Measurements from ENCODE around the gene AKR1C4. TPM values are rescaled to one million over a fixed set of nuclear protein-coding genes. Genes with fewer than 3 reads are reported as not detected.

The AKR1C4 gene
- total and polyA plus RNA-seq, 2 of the 8 experiments (the other 6 are each of a cell fraction or from before 2014, with no cell fraction given) = not detected

DNA sequence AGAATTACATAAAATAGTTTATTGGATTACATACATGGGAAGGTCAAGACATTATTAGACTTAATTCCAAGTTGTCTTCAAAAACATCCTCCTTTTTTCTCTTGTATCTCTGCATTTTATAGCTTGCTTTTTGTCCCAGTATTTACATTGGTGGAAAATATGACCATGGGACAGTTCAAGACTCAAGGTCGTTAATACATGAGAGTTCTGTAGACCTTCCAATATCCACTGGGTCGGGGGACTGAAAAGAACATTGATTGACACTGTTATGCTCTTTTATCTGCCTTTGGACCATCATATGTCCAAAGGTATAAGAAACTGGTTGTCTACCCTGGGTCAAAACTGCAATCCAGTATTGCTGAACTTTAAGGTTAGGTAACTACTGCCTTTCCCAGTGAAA lies 36.7 kb downstream of the AKR1C4 start:
- Histone ChIP-seq H3K9me3 (ENCODE audit: insufficient read depth in 2 of 2, low read depth in 1 of 2, low read length in 1 of 2) (no peaks in the 10 kb centered on the region; a peak in 1 of 4 replicates), H2BK120ac (replicated peaks; ENCODE audit: low read depth, low read length) (no peak overlapping the region), H3K56ac (replicated peaks; ENCODE audit: insufficient read length, low read depth, low read length) (no peak overlapping the region), H3K23ac (ENCODE audit: insufficient read length) (no peak overlapping the region), H4K5ac (ENCODE audit: insufficient read length, low read depth, low read length) (no peak overlapping the region), H2BK15ac (ENCODE audit: low read length) (no peak overlapping the region), H3K27ac (ENCODE audit: low read depth, low read length) (no peak overlapping the region), H2BK20ac (ENCODE audit: low read length) (no peak overlapping the region), H4K8ac (ENCODE audit: extremely low read depth, insufficient read depth, low read length) (no peak overlapping the region), H3K4me3 (ENCODE audit: extremely low read depth in 1 of 4, insufficient read depth in 2 of 4, low read depth in 3 of 4, low read length in 4 of 4) (no peak overlapping the region), H3K27me3 (replicated peaks in 1 of 4; ENCODE audit: control insufficient read depth in 3 of 4, extremely low read depth in 1 of 4, insufficient read depth in 3 of 4, low read length in 3 of 4) (no peaks in the 10 kb centered on the region), H3K9ac (replicated peaks in 1 of 4; ENCODE audit: extremely low read depth in 1 of 4, low read depth in 3 of 4, low read length in 3 of 4) (no peak overlapping the region), H3K36me3 (ENCODE audit: control insufficient read depth in 2 of 4, insufficient read depth in 4 of 4, low read length in 3 of 4) (no peaks in the 10 kb centered on the region), H3K14ac (ENCODE audit: insufficient read length) (no peak overlapping the region), H2BK5ac (ENCODE audit: low read depth, low read length) (no peak overlapping the region), H2AFZ (ENCODE audit: low read length) (no peak overlapping the region), H2BK12ac (ENCODE audit: low read depth, low read length) (no peak overlapping the region), H3K4me1 (replicated peaks in 1 of 4; ENCODE audit: control insufficient read depth in 3 of 4, insufficient read depth in 4 of 4, low read length in 3 of 4) (no peaks in the 10 kb centered on the region), H2AK5ac (ENCODE audit: low read depth, low read length) (no peak overlapping the region), H3K79me2 (ENCODE audit: control insufficient read depth in 1 of 2, insufficient read depth in 2 of 2, low read length in 2 of 2) (no peaks in the 10 kb centered on the region), H3K4ac (replicated peaks; ENCODE audit: insufficient read length, low read depth, low read length) (no peak overlapping the region), H3K18ac (ENCODE audit: extremely low read depth, low read length) (no peak overlapping the region), H4K91ac (replicated peaks; ENCODE audit: insufficient read length, low read length) (no peak overlapping the region), H3K79me1 (ENCODE audit: low read depth, low read length) (no peaks in the 10 kb centered on the region), H3K4me2 (ENCODE audit: insufficient read depth in 1 of 2, low read depth in 2 of 2, low read length in 2 of 2) (no peak overlapping the region), H4K20me1 (replicated peaks in 1 of 2; ENCODE audit: control insufficient read depth in 1 of 2, insufficient read depth in 2 of 2, low read length in 2 of 2) (no peaks in the 10 kb centered on the region), H3K23me2 (ENCODE audit: low read depth, low read length) (no peaks in the 10 kb centered on the region)
- 77% methylated on average over 2 of the region's 2 CpGs; no CpG with 5 or more reads in 1 of the 2 experiments for WGBS, 2 experiments (ENCODE audit: extremely low coverage in 1 of 2, insufficient coverage in 1 of 2, insufficient read length in 1 of 2, insufficient replicate concordance in 2 of 2, low coverage in 1 of 2, low lambda C conversion rate in 2 of 2, missing lambda C conversion rate in 1 of 2)
- FAIRE-seq = no peak
- POLR2A ChIA-PET (ENCODE audit: partially characterized antibody) = interaction anchor here (1.1 kb wide), 1 partner anchor 9 kb away, joined by 3 read pairs; no protein-coding TSS in a partner anchor
- CTCF ChIA-PET (ENCODE audit: partially characterized antibody) = interaction anchor here (1.2 to 1.5 kb wide), 2 partner anchors 50 to 252 kb away, joined by 3 to 4 read pairs; no protein-coding TSS in a partner anchor
- DNase-seq (ENCODE audit: low read depth in 1 of 2, low spot score in 2 of 2) = no peak
- TF ChIP-seq CREB1 (IDR thresholded peaks at IDR 0.05) = no peak
- TF ChIP-seq SRF (IDR thresholded peaks at IDR 0.05; ENCODE audit: low read depth, low read length) = no peak
- TF ChIP-seq CTBP2 (IDR thresholded peaks at IDR 0.05; ENCODE audit: borderline replicate concordance, insufficient read depth, insufficient read length, low read length) = no peak
- no peak for TF ChIP-seq SIRT6 (IDR thresholded peaks at IDR 0.05; ENCODE audit: low read length)

Measured in H1 (cell line).